HCT116 (cell line): Measurements from ENCODE around the gene RGS18. TPM values are rescaled to one million over a fixed set of nuclear protein-coding genes. Genes with fewer than 3 reads are reported as not detected.

Experiments used
- ATAC-seq: fragments of 200-7000 bp; cut with Tn5 transposase; 2 replicates; pipeline ENCODE4 v1.9.1; 2020; ENCODE audit warnings: mild to moderate bottlenecking, moderate library complexity
- BruUV-seq: library from RNA; stranded (reverse); fragments of 400-500 nt; replicated peaks from 2 replicates; lab custom pipeline; 2021; lab: Mats Ljungman, UMichigan
- CTCF ChIA-PET: fragments of 300-600 bp; sonication (Branson Sonifier 250); formaldehyde crosslinking; loops from one replicate; lab custom pipeline; 2021; ENCODE audit warnings: antibody characterized with exemption; lab: Charles Lee
- POLR2A ChIA-PET: fragments of 300-600, 350-600 bp; sonication (Branson Sonifier 250); formaldehyde crosslinking; loops from one replicate; lab custom pipeline; 2021; ENCODE audit warnings: antibody characterized with exemption; lab: Charles Lee
- RAD21 ChIA-PET, 2 experiments: fragments of 300-600 bp; sonication (Branson Sonifier 250); formaldehyde crosslinking; loops; one replicate each; lab custom pipeline; 2023; ENCODE audit warnings: low total read pairs in 2 of 2; ENCODE audit not compliant: uncharacterized antibody in 2 of 2, unreplicated experiment in 2 of 2, low non-redundant PET in 1 of 2; lab: Charles Lee
- DNase-seq: peaks from one replicate; pipeline ENCODE4 v3.0.0-alpha.2; 2010; ENCODE audit warnings: low read depth, low spot score
- H2AFZ ChIP-seq: fragments of 200-600 bp; shearing (Covaris generic), sonication (generic); 2 replicates; pipeline ENCODE4 v1.6.1; 2017; ENCODE audit warnings: low read depth, mixed run types, mixed read lengths, antibody characterized with exemption, low read length; ENCODE audit not compliant: poor library complexity, severe bottlenecking
- H3K27ac ChIP-seq: 2 replicates; pipeline ENCODE4 v1.5.1; 2012; ENCODE audit warnings: low read depth, low read length
- H3K27me3 ChIP-seq: fragments of 200-600 bp; sonication (generic); 2 replicates; pipeline ENCODE4 v1.6.1; 2016; ENCODE audit warnings: mixed run types, low read length, mixed read lengths; ENCODE audit not compliant: insufficient read depth
- H3K36me3 ChIP-seq, 2 experiments: fragments of 200-500 bp in 1 of 2; fragments of 200-600 bp in 1 of 2; sonication (Bioruptor generic) in 1 of 2; sonication (generic) in 1 of 2; 2 replicates each; pipeline versions ENCODE4 v1.5.1 to v1.6.1; 2014 to 2016; ENCODE audit warnings: low read length in 2 of 2, inconsistent platforms in 1 of 2, mixed read lengths in 1 of 2, mixed run types in 1 of 2; ENCODE audit not compliant: insufficient read depth in 2 of 2, control insufficient read depth in 1 of 2
- H3K4me1 ChIP-seq, 2 experiments: fragments of 200-600 bp in 1 of 2; sonication (generic) in 1 of 2; 2 replicates each; pipeline versions ENCODE4 v1.5.1 to v1.6.1; 2012 to 2017; ENCODE audit warnings: low read length in 2 of 2, inconsistent platforms in 1 of 2, mild to moderate bottlenecking in 1 of 2, mixed read lengths in 1 of 2, mixed run types in 1 of 2, moderate library complexity in 1 of 2; ENCODE audit not compliant: insufficient read depth in 2 of 2, control insufficient read depth in 1 of 2
- H3K4me2 ChIP-seq: fragments of 200-600 bp; sonication (generic); 2 replicates; pipeline ENCODE4 v1.6.1; 2017; ENCODE audit warnings: mixed run types, low read length, mixed read lengths
- H3K4me3 ChIP-seq, 2 experiments: fragments of 200-600 bp in 1 of 2; sonication (generic) in 1 of 2; replicated peaks in 1 of 2; 2 replicates each; pipeline ENCODE4 v1.5.1; 2011 to 2016; ENCODE audit warnings: low read length in 2 of 2, control low read depth in 1 of 2, low read depth in 1 of 2, mild to moderate bottlenecking in 1 of 2, mixed read lengths in 1 of 2, mixed run types in 1 of 2
- H3K79me2 ChIP-seq: fragments of 200-600 bp; sonication (generic); 2 replicates; pipeline ENCODE4 v1.6.1; 2017; ENCODE audit warnings: mild to moderate bottlenecking, mixed run types, low read length, moderate library complexity, mixed read lengths; ENCODE audit not compliant: insufficient read depth
- H3K9ac ChIP-seq: fragments of 200-600 bp; sonication (generic); 2 replicates; pipeline ENCODE4 v1.6.1; 2016; ENCODE audit warnings: low read length, mixed read lengths
- H3K9me2 ChIP-seq: fragments of 200-600 bp; sonication (generic), shearing (Covaris generic); 2 replicates; pipeline ENCODE4 v1.6.1; 2017; ENCODE audit warnings: mixed run types, mild to moderate bottlenecking, moderate library complexity; ENCODE audit not compliant: insufficient read depth
- H3K9me3 ChIP-seq, 2 experiments: fragments of 200-500 bp in 1 of 2; fragments of 200-600 bp in 1 of 2; sonication (Bioruptor generic) in 1 of 2; sonication (generic) in 1 of 2; 2 replicates each; pipeline ENCODE4 v1.6.1; 2014 to 2017; ENCODE audit warnings: low read length in 2 of 2, mixed read lengths in 2 of 2, inconsistent platforms in 1 of 2, low read depth in 1 of 2, mild to moderate bottlenecking in 1 of 2, mixed run types in 1 of 2, moderate library complexity in 1 of 2; ENCODE audit not compliant: control insufficient read depth in 1 of 2, insufficient read depth in 1 of 2
- H4K20me1 ChIP-seq: fragments of 200-600 bp; sonication (generic), shearing (Covaris generic); 2 replicates; pipeline ENCODE4 v1.6.1; 2017; ENCODE audit warnings: mixed run types, mild to moderate bottlenecking, moderate library complexity; ENCODE audit not compliant: insufficient read depth
- ELF1 ChIP-seq: IDR thresholded peaks from 2 replicates; pipeline ENCODE4 v1.6.1; 2012; ENCODE audit warnings: low read depth, borderline replicate concordance
- EZH2phosphoT487 ChIP-seq: fragments of 200-600 bp; IDR thresholded peaks from 2 replicates; pipeline ENCODE4 v1.6.1; 2018; ENCODE audit warnings: antibody characterized with exemption, borderline replicate concordance
- FOSL1 ChIP-seq: IDR thresholded peaks from 2 replicates; pipeline ENCODE4 v1.6.1; 2012; ENCODE audit warnings: low read depth
- POLR2AphosphoS5 ChIP-seq: IDR thresholded peaks from 2 replicates; pipeline ENCODE4 v1.6.1; 2011; ENCODE audit warnings: mild to moderate bottlenecking, low read depth, low read length, moderate library complexity
- RAD21 ChIP-seq: IDR thresholded peaks from 2 replicates; pipeline ENCODE4 v1.6.1; 2012; ENCODE audit warnings: low read depth, mild to moderate bottlenecking
- YY1 ChIP-seq: IDR thresholded peaks from 2 replicates; pipeline ENCODE4 v1.6.1; 2011; ENCODE audit warnings: low read length, low read depth, moderate library complexity, mild to moderate bottlenecking; ENCODE audit not compliant: insufficient replicate concordance; ENCODE audit errors: extremely low read depth
- ZFX ChIP-seq: fragments of 450-650 bp; IDR thresholded peaks from 2 replicates; pipeline ENCODE4 v1.6.1; 2017
- intact Hi-C: fragments of 100-400 bp; cut with micrococcal nuclease; formaldehyde crosslinking; loops from 2 replicates; pipeline ENCODE4 v1.10.0; 2022
- total RNA-seq: library from RNA; stranded (reverse); gene quantifications from one replicate; pipeline ENCODE4 v1.2.1, GENCODE V29; 2021; ENCODE audit not compliant: unreplicated experiment
- TF ChIP-seq, protein P1 (sequence below): IDR thresholded peaks from 2 replicates; pipeline ENCODE4 v1.6.1; 2011; ENCODE audit warnings: mild to moderate bottlenecking, low read length, moderate library complexity; ENCODE audit not compliant: insufficient replicate concordance; ENCODE audit errors: extremely low read depth
- TF ChIP-seq, protein P2 (sequence below), 3 experiments: fragments of 200-600 bp in 1 of 3; sonication (generic) in 1 of 3; IDR thresholded peaks in 2 of 3; conservative IDR thresholded peaks in 1 of 3; 2 replicates each; pipeline ENCODE4 v1.5.1; 2012 to 2017; ENCODE audit warnings: low read depth in 2 of 3, low read length in 2 of 3, antibody characterized with exemption in 1 of 3, borderline replicate concordance in 1 of 3, control low read depth in 1 of 3, mild to moderate bottlenecking in 1 of 3, mixed read lengths in 1 of 3, mixed run types in 1 of 3, moderate library complexity in 1 of 3; ENCODE audit not compliant: insufficient read depth in 1 of 3

The RGS18 gene
- total RNA-seq, 1 experiment from 2014 or later = not detected

DNA sequence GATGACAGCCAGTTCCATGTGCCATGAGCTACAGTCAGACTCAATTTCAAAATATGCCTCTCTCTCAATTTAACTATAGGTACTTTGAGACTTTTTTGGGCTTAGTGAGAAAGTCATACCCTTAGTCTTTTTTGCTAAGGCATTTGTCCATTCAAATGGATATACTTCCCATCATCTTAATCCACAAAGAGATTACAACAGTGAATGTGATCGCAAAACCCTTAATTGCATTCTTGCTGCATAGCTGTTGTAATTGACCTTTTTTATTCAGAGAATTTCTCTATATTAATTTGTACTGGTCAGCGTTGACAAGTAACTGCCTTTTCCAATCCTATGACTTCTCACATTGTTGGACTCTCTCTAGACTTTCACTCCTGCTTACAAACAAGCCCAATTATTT lies 38.6 kb upstream of the RGS18 start:
- H2AFZ ChIP-seq = no peak overlapping the region
- H3K27ac ChIP-seq = no peak overlapping the region
- H3K9ac ChIP-seq = no peak overlapping the region
- RAD21 ChIA-PET = no interaction called here
- POLR2A ChIA-PET = no interaction called here
- H3K9me3 ChIP-seq = no peaks in the 10 kb centered on the region
- H4K20me1 ChIP-seq = no peaks in the 10 kb centered on the region
- DNase-seq = no peak
- no TSS peak for BruUV-seq
- H3K36me3 ChIP-seq = no peaks in the 10 kb centered on the region
- CTCF ChIA-PET = no interaction called here
- H3K79me2 ChIP-seq = no peaks in the 10 kb centered on the region
- intact Hi-C loops = no loop called here
- H3K9me2 ChIP-seq = no peaks in the 10 kb centered on the region
- TF ChIP-seq ZFX = no peak
- TF ChIP-seq RAD21 = no peak
- TF ChIP-seq, protein P1, sequence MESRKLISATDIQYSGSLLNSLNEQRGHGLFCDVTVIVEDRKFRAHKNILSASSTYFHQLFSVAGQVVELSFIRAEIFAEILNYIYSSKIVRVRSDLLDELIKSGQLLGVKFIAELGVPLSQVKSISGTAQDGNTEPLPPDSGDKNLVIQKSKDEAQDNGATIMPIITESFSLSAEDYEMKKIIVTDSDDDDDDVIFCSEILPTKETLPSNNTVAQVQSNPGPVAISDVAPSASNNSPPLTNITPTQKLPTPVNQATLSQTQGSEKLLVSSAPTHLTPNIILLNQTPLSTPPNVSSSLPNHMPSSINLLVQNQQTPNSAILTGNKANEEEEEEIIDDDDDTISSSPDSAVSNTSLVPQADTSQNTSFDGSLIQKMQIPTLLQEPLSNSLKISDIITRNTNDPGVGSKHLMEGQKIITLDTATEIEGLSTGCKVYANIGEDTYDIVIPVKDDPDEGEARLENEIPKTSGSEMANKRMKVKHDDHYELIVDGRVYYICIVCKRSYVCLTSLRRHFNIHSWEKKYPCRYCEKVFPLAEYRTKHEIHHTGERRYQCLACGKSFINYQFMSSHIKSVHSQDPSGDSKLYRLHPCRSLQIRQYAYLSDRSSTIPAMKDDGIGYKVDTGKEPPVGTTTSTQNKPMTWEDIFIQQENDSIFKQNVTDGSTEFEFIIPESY = no peak
- TF ChIP-seq EZH2phosphoT487 = no peak
- TF ChIP-seq POLR2AphosphoS5 = no peak
- no peak for TF ChIP-seq YY1
- no peak for TF ChIP-seq ELF1
- TF ChIP-seq, protein P2, sequence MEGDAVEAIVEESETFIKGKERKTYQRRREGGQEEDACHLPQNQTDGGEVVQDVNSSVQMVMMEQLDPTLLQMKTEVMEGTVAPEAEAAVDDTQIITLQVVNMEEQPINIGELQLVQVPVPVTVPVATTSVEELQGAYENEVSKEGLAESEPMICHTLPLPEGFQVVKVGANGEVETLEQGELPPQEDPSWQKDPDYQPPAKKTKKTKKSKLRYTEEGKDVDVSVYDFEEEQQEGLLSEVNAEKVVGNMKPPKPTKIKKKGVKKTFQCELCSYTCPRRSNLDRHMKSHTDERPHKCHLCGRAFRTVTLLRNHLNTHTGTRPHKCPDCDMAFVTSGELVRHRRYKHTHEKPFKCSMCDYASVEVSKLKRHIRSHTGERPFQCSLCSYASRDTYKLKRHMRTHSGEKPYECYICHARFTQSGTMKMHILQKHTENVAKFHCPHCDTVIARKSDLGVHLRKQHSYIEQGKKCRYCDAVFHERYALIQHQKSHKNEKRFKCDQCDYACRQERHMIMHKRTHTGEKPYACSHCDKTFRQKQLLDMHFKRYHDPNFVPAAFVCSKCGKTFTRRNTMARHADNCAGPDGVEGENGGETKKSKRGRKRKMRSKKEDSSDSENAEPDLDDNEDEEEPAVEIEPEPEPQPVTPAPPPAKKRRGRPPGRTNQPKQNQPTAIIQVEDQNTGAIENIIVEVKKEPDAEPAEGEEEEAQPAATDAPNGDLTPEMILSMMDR (IDR thresholded peaks at IDR 0.05 in 2 of 3, conservative IDR thresholded peaks at IDR 0.05 in 1 of 3; ENCODE audit: borderline replicate concordance in 1 of 3, insufficient read depth in 1 of 3, low read depth in 2 of 3, low read length in 2 of 3) = no peak
- TF ChIP-seq FOSL1 = no peak
- H3K4me2 ChIP-seq = no peak overlapping the region
- H3K4me1 ChIP-seq = no peaks in the 10 kb centered on the region
- no peak overlapping the region for H3K4me3 ChIP-seq
- H3K27me3 ChIP-seq = no peaks in the 10 kb centered on the region
- no peak for ATAC-seq
